DOHH2 (cell line): Measurements from ENCODE around the gene PHF2.

Source experiments
- H3F3A ChIP-seq: fragments of 200-600 bp; sonication (generic), shearing (Covaris generic); 2 replicates; pipeline ENCODE4 v1.6.0; 2016; ENCODE audit warnings: antibody characterized with exemption, mild to moderate bottlenecking; ENCODE audit not compliant: control insufficient read depth, insufficient read depth
- H3K27ac ChIP-seq: fragments of 200-600 bp; sonication (generic); 2 replicates; pipeline ENCODE4 v1.5.1; 2014; ENCODE audit warnings: low read depth, mild to moderate bottlenecking, low read length, moderate library complexity
- H3K27me3 ChIP-seq: fragments of 200-600 bp; sonication (generic); 2 replicates; pipeline ENCODE4 v1.6.1; 2014; ENCODE audit warnings: mild to moderate bottlenecking, low read length, mixed read lengths; ENCODE audit not compliant: control insufficient read depth
- H3K36me3 ChIP-seq: fragments of 200-600 bp; sonication (generic); 2 replicates; pipeline ENCODE4 v1.6.1; 2014; ENCODE audit warnings: mild to moderate bottlenecking, low read length, moderate library complexity, mixed read lengths; ENCODE audit not compliant: control insufficient read depth
- H3K4me1 ChIP-seq: fragments of 200-600 bp; sonication (generic); 2 replicates; pipeline ENCODE4 v1.6.1; 2014; ENCODE audit warnings: mild to moderate bottlenecking, low read length, mixed read lengths; ENCODE audit not compliant: control insufficient read depth
- H3K4me2 ChIP-seq: fragments of 200-600 bp; sonication (generic); 2 replicates; pipeline ENCODE4 v1.6.0; 2014; ENCODE audit warnings: mild to moderate bottlenecking, low read length, moderate library complexity
- H3K4me3 ChIP-seq: fragments of 200-600 bp; sonication (generic); 2 replicates; pipeline ENCODE4 v1.5.1; 2014; ENCODE audit warnings: mild to moderate bottlenecking, low read length, mixed read lengths
- H3K79me2 ChIP-seq: fragments of 200-600 bp; sonication (generic); 2 replicates; pipeline ENCODE4 v1.6.1; 2014; ENCODE audit warnings: mild to moderate bottlenecking, low read length, mixed read lengths; ENCODE audit not compliant: control insufficient read depth
- H3K9me2 ChIP-seq: fragments of 200-600 bp; sonication (generic); replicated peaks from 2 replicates; pipeline ENCODE4 v1.6.1; 2014; ENCODE audit warnings: mild to moderate bottlenecking, low read length, mixed read lengths; ENCODE audit not compliant: control insufficient read depth
- H3K9me3 ChIP-seq: fragments of 200-600 bp; sonication (generic); 2 replicates; pipeline ENCODE4 v1.6.1; 2014; ENCODE audit warnings: antibody characterized with exemption, low read length, mixed read lengths; ENCODE audit not compliant: control insufficient read depth, insufficient read depth
- H4K20me1 ChIP-seq: fragments of 200-600 bp; sonication (generic); 2 replicates; pipeline ENCODE4 v1.6.0; 2014; ENCODE audit warnings: low read depth, mild to moderate bottlenecking, antibody characterized with exemption, low read length, moderate library complexity; ENCODE audit not compliant: control insufficient read depth, insufficient read depth
- CTCF ChIP-seq: fragments of 200-600 bp; sonication (generic); IDR thresholded peaks from one replicate; pipeline ENCODE4 v1.5.1; 2014; ENCODE audit warnings: antibody characterized with exemption, mild to moderate bottlenecking, low read depth, low read length; ENCODE audit not compliant: poor library complexity, severe bottlenecking
- EZH2phosphoT487 ChIP-seq: fragments of 200-600 bp; sonication (generic); IDR thresholded peaks from 2 replicates; pipeline ENCODE4 v1.6.1; 2017; ENCODE audit warnings: borderline replicate concordance, mild to moderate bottlenecking, antibody characterized with exemption, low read length, moderate library complexity, mixed read lengths

PHF2 gene

GRCh38 chr9:93579711-93580516, 3.5 kb downstream of the PHF2 start:
- Histone ChIP-seq H3K4me3 (no peak overlapping the region), H3K4me1 (peaks cover 21% of the 10 kb centered on the region), H3K27ac (no peak overlapping the region), H3K9me2 (no peaks in the 10 kb centered on the region), H3K4me2 (no peak overlapping the region), H3K36me3 (no peaks in the 10 kb centered on the region), H3F3A (no peaks in the 10 kb centered on the region), H4K20me1 (no peaks in the 10 kb centered on the region), H3K79me2 (peaks cover 87% of the 10 kb centered on the region), H3K27me3 (no peaks in the 10 kb centered on the region), H3K9me3 (no peaks in the 10 kb centered on the region)
- TF ChIP-seq CTCF (no peak), EZH2phosphoT487 (no peak)

GRCh38 chr9:93580654-93581380, 4.4 kb downstream of the PHF2 start:
- Histone ChIP-seq H3K27me3 (no peaks in the 10 kb centered on the region), H3K79me2 (peaks cover 89% of the 10 kb centered on the region), H3K4me1 (peaks cover 13% of the 10 kb centered on the region), H3K27ac (no peak overlapping the region), H3K4me2 (no peak overlapping the region), H3K4me3 (no peak overlapping the region), H4K20me1 (no peaks in the 10 kb centered on the region), H3K9me2 (no peaks in the 10 kb centered on the region), H3K9me3 (no peaks in the 10 kb centered on the region), H3K36me3 (no peaks in the 10 kb centered on the region), H3F3A (no peaks in the 10 kb centered on the region)
- TF ChIP-seq CTCF (no peak), EZH2phosphoT487 (no peak)

GRCh38 chr9:93582115-93582514, 5.7 kb downstream of the PHF2 start:
- no peaks in the 10 kb centered on the region for H3K9me2 ChIP-seq
- H3K9me3 ChIP-seq: no peaks in the 10 kb centered on the region
- 0 out of 2 replicates have a peak, but pooled peaks cover 3% of the 10 kb centered on the region for H4K20me1 ChIP-seq
- H3K4me2 ChIP-seq: no peak overlapping the region
- H3K79me2 ChIP-seq: peaks cover 98% of the 10 kb centered on the region
- no peak overlapping the region for H3K4me3 ChIP-seq
- H3K4me1 ChIP-seq: peaks cover 13% of the 10 kb centered on the region
- no peaks in the 10 kb centered on the region for H3K36me3 ChIP-seq
- no peak for TF ChIP-seq CTCF
- no peak for TF ChIP-seq EZH2phosphoT487
- no peaks in the 10 kb centered on the region for H3F3A ChIP-seq
- H3K27me3 ChIP-seq: no peaks in the 10 kb centered on the region
- H3K27ac ChIP-seq: no peak overlapping the region
